NCI-H1105 (cell line): Measurements from ENCODE around the gene UGT1A7.

ENCODE experiments used
- DNase-seq: peaks from one replicate; lab custom pipeline; 2025; lab: John Stamatoyannopoulos, UW

UGT1A7 gene

DNA sequence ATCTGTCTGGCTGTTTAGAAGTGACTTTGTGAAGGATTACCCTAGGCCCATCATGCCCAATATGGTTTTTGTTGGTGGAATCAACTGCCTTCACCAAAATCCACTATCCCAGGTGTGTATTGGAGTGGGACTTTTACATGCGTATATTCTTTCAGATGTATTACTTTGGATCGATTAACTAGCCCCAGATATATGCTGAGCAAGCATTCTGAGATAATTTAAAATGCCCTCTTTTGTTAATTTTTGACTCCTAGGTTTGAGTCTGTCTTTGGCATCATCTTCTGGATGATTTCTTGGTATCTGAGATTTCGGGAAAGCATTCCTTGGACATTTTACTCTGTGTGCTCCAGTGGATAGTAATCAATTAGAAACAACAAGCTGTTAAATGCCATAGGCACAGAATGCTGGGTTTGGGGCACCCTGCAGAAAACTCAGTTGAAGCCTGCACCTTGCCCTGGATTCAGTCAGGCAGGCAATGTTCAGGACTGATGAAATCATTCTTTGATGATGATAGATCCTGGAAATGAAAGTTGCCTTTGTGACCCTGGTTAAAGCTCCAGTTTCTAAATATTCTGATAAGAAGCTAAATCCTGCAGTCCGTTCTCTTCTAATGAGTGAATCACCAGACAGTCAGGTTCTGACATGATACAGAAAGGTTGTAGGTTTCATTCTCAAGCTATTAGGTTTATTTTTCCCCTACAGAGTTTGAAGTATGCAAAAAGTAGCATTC, 79.5 kb downstream of the UGT1A7 start:
- DNase-seq: no peak

DNA sequence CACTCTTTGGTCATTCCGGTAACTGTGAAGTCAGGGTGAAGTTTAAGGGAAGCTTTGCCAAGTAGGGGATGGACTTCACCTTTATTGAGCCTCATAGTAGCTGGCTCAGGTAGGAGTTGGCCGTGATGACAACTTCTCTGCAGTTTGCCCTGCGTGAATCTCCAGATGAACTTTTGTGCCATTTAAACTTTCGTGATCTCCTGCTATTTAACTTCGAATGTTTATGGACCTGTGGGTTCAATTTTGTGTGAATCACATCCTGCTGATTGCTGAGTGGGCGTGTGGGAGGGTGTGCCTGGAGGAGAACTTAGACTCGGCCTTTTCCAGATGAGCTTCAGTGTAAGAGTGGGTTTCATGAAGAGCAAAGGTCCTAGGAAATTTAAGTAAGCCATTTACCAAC, 82.6 kb downstream of the UGT1A7 start:
- no peak for DNase-seq

DNA sequence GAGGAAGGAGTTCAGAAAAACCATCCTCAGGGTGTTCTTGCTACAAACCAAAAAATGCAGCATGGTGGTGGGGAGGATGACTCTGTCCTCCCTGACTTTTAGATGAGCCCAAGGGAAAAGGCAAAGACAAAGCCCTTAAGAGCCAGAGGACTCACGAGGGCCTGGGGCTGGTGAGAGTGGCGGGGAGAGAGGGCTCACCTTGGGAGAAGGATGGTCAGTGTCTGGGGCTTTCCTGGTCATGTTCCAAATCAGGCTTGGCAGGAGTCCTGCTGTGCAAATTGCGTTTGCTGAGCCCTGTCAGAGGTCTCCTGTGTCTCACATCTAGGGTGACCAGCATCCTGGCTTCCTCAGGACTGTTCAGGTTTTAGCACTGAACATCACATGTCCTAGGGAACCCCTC, 83.1 kb downstream of the UGT1A7 start:
- DNase-seq: no peak

DNA sequence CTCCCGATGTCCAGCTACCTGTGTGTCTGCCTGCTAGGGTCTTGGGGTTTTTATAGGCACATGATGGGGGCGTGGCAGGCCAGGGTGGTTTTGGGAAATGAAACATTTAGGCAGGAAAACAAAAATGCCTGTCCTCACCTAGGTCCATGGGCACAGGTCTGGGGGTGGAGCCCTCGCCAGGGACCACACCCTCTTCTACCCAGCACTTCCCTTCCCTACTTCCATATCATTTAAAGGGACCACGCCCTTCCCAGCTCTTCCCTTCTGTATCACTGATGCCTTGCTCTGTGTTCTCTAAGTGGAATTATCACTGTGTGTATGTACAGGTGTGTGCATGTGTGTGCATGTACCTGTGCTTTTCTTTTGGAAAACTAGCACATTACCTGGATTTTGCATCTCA, 84.7 kb downstream of the UGT1A7 start:
- DNase-seq: no peak

DNA sequence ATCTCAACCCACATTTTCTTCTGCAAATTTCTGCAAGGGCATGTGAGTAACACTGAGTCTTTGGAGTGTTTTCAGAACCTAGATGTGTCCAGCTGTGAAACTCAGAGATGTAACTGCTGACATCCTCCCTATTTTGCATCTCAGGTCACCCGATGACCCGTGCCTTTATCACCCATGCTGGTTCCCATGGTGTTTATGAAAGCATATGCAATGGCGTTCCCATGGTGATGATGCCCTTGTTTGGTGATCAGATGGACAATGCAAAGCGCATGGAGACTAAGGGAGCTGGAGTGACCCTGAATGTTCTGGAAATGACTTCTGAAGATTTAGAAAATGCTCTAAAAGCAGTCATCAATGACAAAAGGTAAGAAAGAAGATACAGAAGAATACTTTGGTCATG, 86.4 kb downstream of the UGT1A7 start:
- DNase-seq: no peak

DNA sequence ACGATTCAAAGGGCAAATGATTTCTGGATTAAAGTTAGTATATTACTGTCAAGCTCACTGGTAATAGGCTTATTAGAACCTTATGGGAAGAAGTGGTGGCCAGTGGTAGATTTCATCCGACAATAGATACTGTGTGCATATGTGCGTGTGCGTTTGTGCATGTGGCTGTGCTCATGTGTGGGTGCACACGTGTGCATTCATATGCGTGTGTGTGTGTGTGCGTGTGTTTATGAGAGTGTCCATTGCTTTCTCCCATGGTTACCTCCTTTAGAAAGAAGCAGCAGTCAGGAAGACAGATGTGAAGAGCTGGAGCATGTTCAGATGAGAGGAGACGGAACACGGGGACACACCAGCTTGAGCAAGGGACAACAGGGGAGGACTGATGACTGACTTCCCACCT, 87.6 kb downstream of the UGT1A7 start:
- no peak for DNase-seq

DNA sequence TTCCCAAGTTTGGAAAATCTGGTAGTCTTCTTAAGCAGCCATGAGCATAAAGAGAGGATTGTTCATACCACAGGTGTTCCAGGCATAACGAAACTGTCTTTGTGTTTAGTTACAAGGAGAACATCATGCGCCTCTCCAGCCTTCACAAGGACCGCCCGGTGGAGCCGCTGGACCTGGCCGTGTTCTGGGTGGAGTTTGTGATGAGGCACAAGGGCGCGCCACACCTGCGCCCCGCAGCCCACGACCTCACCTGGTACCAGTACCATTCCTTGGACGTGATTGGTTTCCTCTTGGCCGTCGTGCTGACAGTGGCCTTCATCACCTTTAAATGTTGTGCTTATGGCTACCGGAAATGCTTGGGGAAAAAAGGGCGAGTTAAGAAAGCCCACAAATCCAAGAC, 90.5 kb downstream of the UGT1A7 start:
- DNase-seq: no peak

DNA sequence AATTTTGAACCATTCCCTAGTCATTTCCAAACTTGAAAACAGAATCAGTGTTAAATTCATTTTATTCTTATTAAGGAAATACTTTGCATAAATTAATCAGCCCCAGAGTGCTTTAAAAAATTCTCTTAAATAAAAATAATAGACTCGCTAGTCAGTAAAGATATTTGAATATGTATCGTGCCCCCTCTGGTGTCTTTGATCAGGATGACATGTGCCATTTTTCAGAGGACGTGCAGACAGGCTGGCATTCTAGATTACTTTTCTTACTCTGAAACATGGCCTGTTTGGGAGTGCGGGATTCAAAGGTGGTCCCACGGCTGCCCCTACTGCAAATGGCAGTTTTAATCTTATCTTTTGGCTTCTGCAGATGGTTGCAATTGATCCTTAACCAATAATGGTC, 90.9 kb downstream of the UGT1A7 start:
- DNase-seq: no peak

DNA sequence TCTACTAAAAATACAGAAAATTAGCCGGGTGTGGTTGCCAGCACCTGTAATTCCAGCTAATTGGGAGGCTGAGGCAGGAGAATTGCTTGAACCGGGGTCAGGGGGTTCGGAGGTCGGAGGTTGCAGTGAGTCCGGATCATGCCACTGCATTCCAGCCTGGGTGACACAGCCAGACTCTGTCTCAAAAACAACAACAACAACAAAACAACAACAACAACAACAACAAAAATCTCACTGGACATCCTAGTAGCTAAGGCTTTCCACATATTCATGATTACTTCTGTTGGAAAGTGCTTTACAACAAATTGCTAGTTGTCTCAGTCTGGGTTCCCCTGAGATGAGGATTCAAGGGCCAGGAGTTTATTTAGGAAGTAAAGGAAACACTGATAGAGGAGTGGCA, 92.2 kb downstream of the UGT1A7 start:
- DNase-seq: no peak

DNA sequence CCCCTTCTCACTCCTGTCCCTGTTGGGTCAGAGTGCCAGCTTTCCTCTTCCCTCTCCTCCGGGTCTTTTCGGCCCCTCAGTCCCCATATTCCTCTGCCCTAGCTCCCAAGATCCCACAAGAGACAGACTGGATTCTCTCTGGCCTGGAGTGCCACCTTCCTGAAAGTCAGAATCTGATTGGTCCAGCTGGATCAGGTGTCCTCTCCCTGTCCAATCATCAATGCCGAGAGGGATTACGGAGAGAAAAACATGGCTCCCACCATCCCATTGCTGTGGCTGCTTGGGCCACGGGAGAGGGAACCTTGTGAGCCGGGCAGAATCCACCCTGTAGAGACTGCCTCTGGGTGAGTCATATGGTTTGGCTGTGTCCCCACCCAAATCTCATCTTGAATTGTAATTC, 93.7 kb downstream of the UGT1A7 start:
- no peak for DNase-seq

DNA sequence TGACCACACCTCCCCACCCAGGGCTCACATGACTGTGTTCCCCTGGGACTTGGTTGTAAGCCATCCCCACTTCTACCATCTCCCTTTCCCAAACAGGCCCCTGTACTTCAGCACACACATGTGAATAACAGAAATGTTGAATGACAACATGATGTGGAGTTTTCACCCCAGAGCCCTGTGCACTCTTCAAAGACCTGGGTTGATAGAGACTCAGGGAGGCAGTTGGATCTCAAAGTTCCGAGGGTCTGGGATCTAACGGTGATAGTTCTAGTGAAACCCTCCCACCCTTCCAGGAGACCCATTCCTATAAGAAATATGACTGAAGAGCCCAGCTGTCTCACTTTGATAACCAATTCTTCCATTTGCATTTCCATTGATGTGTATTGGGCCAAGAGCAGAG, 96.3 kb downstream of the UGT1A7 start, which contains the start of gene MROH2A:
TSS of gene MROH2A (plus strand) at position 301 of the 400 bp plus-strand sequence. CDS start 1,029 bp downstream, outside the sequence.
- no peak for DNase-seq

DNA sequence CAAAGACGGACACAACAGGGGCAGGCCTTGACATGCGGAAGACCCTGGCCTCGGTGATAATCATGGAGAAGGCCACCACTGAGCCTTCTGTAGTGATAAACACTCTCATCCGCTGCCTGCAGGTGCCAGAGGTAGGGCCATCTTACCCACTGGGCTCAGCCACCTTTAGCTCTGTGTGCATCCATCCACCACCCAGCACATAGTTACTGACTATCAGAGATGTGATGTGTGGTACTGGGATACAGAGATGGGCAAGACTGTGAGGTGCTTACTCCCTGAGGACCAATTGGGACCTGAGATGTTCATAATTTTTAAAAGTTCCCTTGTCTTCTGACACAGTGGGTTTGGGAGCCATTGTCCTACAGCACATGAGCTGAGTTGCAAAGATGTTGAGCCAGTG, 98.0 kb downstream of the UGT1A7 start:
- DNase-seq: no peak

DNA sequence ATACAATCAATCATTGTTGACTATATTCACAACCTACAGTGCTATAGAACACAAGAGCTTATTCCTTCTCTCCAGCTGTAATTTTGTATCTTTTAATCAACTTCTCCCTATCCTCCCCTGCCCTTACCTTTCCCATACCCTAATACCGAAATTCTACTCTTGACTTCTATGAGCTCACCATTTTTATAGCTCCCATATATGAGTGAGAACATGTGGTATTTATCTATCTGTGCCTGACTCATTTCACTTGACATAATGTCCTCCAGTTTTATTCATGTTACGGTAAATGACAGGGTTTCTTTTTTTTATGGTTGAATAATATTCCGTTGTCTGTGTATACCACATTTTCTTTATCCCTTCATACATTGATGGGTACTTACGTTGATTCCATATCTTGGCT, 99.1 kb downstream of the UGT1A7 start:
- no peak for DNase-seq

DNA sequence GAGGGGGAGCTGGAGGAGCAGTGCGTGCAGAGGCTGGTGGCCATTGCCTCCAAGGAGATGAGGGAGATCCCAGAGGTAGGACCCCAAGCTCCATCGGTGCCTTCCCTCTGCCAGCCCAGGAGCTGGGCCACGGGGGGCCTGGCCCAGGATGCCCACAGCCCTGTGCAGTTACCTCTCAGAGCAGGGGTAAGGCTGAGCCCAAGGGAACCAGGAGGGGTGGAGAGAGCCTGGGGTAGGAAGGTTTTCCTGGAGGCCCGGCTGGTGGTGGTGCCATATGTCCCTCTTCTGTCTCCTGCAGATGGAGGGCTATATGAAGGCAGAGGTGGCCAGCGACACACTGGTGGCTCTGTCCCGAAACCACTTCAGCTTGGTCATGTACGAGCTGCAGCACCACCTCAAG, 107.9 kb downstream of the UGT1A7 start:
- DNase-seq: no peak

DNA sequence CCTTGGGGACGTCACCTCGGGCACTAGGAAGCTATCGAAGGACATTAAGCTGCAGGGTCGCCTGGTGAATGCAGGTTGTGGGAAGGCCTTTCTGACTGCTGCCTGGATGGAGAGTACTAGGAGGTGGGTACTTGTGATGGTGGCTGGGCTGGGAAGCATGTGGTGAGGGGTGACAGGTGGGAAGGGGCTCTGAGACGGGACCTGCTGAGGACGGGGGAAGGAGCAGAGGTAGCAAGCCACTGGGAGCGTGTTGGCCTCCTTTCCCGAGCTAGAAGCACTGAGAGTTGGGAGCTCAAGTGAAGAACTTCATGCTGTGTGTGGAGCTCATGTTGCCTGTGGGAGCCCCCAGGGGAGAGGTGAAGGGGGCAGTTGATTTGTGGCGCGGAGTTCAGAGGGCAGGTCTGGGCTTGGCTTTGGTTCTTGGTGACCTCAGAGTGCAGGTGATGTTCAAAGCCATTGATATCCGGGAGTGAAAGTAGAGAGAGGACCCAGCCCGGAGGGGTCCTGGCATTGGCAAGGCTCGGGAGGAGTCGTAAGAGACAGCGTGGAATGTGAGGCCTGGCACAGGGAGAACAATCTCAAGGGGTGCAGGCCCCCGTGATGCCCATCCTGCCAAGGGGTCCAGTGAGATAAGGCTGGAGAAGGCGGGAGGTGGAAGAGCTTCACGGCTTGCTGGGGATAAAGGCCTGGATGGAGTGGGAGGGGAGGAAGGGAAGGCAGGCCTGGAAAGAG, 109.6 kb downstream of the UGT1A7 start:
- DNase-seq: no peak

DNA sequence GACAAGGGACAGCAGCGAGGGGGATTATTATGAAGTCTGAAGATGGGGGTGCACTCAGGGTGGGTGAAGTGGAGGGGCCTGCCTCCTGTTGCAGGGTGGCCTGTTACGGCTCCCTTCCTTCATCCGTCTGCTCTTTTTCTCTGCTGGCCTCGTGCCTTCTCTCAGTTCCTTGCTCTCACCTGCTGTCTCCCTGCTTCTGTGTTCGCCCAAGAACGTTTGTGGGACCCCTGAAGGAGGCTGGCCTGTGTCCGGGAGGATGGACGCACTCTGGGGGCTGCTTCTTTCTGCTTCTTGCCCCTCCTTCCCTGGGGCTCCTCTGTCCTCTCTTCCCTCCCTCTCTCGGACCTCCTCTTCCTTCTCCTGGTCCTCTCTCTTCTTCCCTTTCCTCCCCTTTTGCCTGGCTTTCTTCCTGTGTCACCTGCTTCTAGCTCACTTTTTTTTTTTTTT, 110.2 kb downstream of the UGT1A7 start:
- no peak for DNase-seq

DNA sequence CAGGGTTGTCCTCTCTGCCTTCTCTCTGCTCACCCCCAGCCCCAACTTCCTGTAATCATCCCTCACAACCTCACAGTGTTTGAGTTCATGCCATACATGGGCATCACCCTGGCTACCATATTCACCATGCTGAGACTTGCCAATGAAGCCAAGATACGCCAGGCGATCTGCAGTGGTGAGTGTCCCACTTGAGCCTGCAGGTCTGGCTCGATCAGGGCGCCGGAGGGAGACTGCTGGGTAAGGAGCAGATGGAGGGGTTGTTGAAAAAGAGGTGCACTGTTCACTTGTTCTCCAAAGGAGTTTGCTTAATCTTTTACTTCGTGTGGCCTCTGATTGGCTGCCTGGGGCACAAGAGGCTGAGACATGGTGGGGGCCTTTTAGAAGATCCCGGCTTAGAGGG, 111.0 kb downstream of the UGT1A7 start:
- DNase-seq: no peak

DNA sequence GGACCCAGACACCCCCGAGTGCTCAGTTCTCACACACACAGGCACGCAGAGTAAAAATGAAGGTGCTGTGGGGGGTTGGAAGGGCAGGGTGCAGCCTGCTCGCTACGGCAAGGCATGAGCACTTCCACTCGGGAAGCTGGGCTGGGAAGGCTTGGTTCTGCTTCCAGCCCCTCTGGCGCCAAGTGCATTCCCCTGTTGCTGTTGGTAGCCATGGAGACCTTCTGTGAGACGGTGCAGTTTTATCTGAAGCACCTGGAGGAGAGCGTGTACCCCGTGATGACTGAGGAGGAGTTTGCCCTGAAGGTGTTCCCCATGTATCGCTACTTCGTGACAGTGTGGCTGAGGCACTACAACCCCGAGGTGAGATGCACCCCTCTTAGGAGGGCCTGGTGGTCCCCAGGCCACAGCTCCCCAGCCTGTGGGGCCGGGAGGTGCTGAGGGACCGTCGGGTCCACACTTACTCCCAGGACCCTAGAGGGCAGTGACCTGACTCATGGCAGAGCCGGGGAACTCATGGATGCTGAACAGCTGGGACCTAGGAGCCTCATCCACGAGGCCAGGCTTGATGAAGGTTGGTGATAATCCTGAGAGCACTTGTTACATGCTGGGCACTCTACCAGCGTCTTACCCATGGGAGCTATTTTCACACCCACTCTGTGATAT, 111.9 kb downstream of the UGT1A7 start:
- DNase-seq: no peak

DNA sequence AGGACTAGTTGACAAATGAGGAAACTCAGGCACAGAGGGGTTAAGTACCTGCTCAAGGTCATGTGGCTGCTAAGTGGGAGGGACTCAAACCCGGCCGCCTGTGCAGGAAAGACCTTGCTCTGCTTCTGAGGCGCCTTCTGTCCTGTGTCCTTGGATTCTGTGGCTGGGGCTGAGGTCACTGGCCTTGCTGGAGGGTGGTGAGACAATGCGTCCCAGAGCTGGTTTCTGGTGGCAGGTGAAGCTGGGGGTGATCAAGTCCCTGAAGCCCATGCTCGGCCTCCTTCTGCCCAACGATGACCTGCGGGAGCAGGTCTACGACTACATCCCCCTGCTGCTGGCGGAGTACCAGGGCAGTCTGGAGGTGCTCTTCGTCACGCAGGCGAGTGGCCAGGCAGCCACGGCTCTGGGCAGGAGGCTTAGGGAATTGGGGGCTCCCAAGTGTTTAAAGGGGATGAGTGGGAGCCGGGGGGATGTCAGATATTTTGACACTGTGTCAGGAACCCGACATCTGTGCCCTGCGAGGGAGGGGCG, 112.5 kb downstream of the UGT1A7 start:
- no peak for DNase-seq

DNA sequence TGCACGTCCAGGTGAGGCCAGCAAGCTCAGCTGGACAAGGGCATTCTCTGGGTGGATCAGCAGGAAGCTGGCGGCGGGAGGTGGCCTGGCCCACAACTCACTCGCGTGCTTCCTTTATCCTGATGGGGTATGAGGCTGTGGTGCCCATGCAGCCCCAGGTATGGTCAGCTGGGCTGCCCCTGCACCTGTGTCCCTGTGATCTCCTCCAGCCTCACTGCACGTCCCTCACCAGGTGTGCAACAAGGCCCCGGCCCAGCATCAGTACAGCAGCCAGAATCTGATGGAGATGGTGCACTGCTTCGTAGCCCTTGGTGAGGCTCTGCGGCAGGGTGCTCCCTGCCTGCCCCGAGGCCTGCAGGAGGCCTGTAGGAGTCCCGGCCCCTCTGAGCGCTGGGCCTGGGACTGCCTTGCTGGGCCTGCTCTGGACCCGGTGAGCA, 114.1 kb downstream of the UGT1A7 start:
- DNase-seq: no peak

DNA sequence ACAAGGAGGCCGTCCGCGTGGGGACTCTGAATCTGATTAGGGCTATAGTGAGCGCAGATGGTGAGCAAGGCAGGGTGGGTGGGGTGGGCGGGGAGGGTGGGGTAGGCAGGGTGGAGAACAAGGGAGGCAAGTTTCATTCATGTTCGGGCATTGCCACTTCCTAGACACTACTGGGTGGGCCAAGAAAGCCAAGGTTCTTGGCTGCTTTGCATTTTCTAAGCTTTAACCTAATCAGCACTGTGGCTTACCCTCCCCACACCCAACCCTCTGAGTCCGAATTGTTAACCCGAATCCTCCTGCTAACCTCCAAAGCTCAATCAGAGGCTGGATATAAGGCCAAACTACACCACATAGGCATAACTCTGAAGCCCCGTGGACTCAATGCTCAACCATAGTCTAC, 114.6 kb downstream of the UGT1A7 start:
- no peak for DNase-seq

DNA sequence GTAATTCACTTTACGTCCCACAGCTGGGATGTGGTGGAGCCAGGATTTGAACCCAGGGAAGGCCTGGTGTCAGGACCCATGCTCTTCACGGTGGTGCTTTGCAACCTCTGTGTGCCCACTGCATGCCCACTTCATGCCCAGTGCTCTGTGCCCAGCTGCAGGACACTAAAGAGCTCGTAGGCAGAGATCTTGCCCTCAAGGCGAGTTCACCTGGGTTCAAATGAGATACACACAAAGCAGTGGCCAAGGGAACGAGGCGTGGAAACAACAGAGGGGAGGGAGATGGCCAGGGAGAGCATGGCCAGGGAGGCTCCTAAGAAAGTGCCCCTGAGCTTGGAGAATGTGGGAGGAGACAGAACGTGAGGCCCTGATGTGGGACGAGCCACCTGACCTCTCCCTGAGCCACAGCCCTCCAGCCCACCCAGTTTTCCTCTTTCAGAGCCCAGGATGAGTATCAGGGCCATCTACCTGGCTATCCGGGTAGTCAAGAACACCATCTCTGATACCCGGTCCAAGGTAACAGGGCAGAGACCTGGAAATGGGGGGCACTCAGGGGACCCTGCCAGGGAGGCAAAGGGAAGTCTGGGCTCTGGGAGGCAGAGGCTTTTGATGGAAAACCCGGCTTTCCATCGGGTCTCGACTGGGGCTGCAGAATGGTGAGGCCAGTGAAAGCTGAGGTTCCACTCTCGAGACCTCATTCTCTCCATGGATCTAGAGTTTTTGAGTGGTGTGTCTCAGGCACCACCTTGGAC, 116.8 kb downstream of the UGT1A7 start:
- DNase-seq: no peak
